Osteocyte (in vitro differentiated cells): ENCODE measurements around the gene BICDL2. TPM values are rescaled to one million over a fixed set of nuclear protein-coding genes. Genes with fewer than 3 reads are reported as not detected.
"Not testable (repeated sequence)": the region's sequence is repeated elsewhere in the genome, so short reads cannot be mapped to it uniquely, and the experiment has no call there.

Experiments used
- DNase-seq: peaks from one replicate; pipeline ENCODE4 v3.0.0; 2021; ENCODE audit warnings: mixed read lengths; ENCODE audit not compliant: unreplicated experiment; ENCODE audit errors: extremely low spot score
- H3K27ac Mint-ChIP-seq: one replicate; pipeline ENCODE4 v1.8.0; 2021; ENCODE audit warnings: mild to moderate bottlenecking, mixed read lengths; ENCODE audit not compliant: unreplicated experiment
- H3K27me3 Mint-ChIP-seq: one replicate; pipeline ENCODE4 v1.8.0; 2021; ENCODE audit warnings: mixed read lengths; ENCODE audit not compliant: unreplicated experiment
- H3K36me3 Mint-ChIP-seq: one replicate; pipeline ENCODE4 v1.8.0; 2021; ENCODE audit warnings: mixed read lengths; ENCODE audit not compliant: unreplicated experiment
- H3K4me1 Mint-ChIP-seq: one replicate; pipeline ENCODE4 v1.8.0; 2021; ENCODE audit warnings: mixed read lengths; ENCODE audit not compliant: unreplicated experiment
- H3K4me3 Mint-ChIP-seq: one replicate; pipeline ENCODE4 v1.8.0; 2021; ENCODE audit warnings: mild to moderate bottlenecking, moderate library complexity, mixed read lengths; ENCODE audit not compliant: unreplicated experiment
- H3K9me3 Mint-ChIP-seq: one replicate; pipeline ENCODE4 v1.8.0; 2021; ENCODE audit warnings: mixed read lengths; ENCODE audit not compliant: unreplicated experiment
- total RNA-seq: library from RNA; stranded (reverse); gene quantifications from 2 replicates; pipeline ENCODE4 v1.2.1, GENCODE V29; 2021
- TF ChIP-seq, protein P1 (sequence below): fragments of 200-600 bp; sonication (generic); IDR thresholded peaks from 2 replicates; pipeline ENCODE4 v1.5.0; 2021; ENCODE audit warnings: antibody characterized with exemption, mild to moderate bottlenecking, moderate library complexity

Gene BICDL2
- total RNA-seq, 1 donor from 2014 or later: not detected

DNA sequence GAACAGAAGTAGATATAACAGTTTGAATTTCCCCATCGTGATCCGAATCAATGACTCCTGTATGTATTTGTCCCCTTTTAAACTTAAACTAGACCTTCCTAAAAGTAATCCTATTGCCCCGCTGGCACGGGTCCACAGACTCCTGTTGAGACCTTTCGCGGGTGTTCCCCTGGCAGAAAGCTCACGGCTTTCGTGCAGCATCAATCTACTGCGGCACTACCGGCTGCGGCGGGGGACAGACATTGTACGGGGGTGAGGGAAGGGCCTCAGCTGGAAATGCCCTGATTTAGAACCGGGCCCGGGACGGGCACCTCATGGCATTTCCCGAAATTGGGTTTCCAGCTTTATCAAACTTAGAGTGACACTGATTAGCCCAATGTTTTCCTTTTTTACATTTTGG is 43.3 kb upstream of the BICDL2 start:
- H3K4me3 Mint-ChIP-seq: no peak overlapping the region
- no peak for DNase-seq
- H3K36me3 Mint-ChIP-seq: no peaks in the 10 kb centered on the region
- H3K4me1 Mint-ChIP-seq: no peaks in the 10 kb centered on the region
- TF ChIP-seq, protein P1, sequence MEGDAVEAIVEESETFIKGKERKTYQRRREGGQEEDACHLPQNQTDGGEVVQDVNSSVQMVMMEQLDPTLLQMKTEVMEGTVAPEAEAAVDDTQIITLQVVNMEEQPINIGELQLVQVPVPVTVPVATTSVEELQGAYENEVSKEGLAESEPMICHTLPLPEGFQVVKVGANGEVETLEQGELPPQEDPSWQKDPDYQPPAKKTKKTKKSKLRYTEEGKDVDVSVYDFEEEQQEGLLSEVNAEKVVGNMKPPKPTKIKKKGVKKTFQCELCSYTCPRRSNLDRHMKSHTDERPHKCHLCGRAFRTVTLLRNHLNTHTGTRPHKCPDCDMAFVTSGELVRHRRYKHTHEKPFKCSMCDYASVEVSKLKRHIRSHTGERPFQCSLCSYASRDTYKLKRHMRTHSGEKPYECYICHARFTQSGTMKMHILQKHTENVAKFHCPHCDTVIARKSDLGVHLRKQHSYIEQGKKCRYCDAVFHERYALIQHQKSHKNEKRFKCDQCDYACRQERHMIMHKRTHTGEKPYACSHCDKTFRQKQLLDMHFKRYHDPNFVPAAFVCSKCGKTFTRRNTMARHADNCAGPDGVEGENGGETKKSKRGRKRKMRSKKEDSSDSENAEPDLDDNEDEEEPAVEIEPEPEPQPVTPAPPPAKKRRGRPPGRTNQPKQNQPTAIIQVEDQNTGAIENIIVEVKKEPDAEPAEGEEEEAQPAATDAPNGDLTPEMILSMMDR: no peak
- H3K27ac Mint-ChIP-seq: no peak overlapping the region
- H3K9me3 Mint-ChIP-seq: no peaks in the 10 kb centered on the region
- H3K27me3 Mint-ChIP-seq: peaks cover 54% of the 10 kb centered on the region

DNA sequence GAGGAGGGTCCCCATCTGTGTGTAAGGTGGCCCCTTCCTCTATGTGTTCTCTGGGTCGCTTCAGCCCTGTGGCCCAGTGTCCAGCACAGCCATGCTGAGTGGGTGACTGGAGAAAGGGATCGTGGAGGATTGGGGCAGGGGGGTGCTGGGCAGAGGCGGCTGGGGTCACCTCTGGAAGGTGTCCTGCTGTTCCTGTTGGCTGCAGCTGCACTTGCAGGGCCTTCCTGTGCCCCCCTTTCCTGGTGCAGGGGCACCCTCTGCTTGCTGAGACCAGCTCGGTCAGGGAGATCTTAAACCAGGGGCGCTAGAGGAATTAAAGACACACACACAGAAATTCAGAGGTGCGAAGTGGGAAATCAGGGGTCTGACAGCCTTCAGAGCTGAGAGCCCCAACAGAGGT is 39.8 kb upstream of the BICDL2 start:
- no peaks in the 10 kb centered on the region for H3K4me1 Mint-ChIP-seq
- peaks cover 68% of the 10 kb centered on the region for H3K27me3 Mint-ChIP-seq
- TF ChIP-seq, protein P1: no peak
- no peak for DNase-seq
- no peaks in the 10 kb centered on the region for H3K36me3 Mint-ChIP-seq
- no peak overlapping the region for H3K4me3 Mint-ChIP-seq
- H3K9me3 Mint-ChIP-seq: no peaks in the 10 kb centered on the region
- no peak overlapping the region for H3K27ac Mint-ChIP-seq

DNA sequence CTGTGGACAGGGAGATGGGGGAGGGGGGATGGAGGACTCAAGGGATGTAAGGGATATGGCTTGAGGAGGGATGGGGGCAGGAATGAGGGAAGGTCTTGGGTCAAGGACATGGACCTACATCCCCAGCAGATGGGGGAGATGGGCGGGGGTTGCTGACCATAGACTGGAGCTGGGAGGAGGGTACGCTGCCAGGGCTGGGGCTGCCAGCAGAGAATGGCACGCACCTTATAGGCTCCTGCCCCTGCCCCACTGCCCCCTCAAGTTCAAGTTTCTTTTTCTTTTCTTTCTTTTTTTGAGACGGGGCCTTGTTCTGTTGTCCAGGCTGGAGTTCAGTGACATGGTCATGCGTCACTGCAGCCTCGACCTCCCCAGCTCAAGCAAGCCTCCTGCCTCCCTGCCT is 39.2 kb upstream of the BICDL2 start:
- H3K27ac Mint-ChIP-seq, H3K4me1 Mint-ChIP-seq, DNase-seq, H3K9me3 Mint-ChIP-seq, H3K4me3 Mint-ChIP-seq, H3K36me3 Mint-ChIP-seq: not testable (repeated sequence)
- H3K27me3 Mint-ChIP-seq: peaks cover 68% of the 10 kb centered on the region

DNA sequence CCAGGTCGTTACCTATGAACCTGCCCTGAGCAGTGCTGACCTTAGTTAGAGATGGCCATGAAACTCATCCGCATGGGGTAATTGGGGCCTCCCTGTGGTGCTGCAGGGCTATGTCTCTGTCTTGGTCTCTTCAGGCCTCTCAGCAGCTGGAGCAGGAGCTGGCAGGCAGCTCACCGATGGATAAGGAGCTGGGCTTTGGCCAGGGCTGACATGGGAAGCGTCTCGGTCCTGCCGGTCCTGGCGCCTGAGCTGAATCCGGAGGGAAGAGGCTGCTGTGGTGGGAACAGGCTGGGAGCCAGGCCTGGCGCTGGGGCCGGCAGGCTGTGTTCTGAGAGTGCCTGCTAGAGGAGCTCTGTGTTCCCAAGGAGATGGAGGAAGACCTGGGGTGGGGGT is 38.8 kb upstream of the BICDL2 start:
- no peak for DNase-seq
- Mint-ChIP-seq H3K4me1 (no peaks in the 10 kb centered on the region), H3K9me3 (no peaks in the 10 kb centered on the region)

DNA sequence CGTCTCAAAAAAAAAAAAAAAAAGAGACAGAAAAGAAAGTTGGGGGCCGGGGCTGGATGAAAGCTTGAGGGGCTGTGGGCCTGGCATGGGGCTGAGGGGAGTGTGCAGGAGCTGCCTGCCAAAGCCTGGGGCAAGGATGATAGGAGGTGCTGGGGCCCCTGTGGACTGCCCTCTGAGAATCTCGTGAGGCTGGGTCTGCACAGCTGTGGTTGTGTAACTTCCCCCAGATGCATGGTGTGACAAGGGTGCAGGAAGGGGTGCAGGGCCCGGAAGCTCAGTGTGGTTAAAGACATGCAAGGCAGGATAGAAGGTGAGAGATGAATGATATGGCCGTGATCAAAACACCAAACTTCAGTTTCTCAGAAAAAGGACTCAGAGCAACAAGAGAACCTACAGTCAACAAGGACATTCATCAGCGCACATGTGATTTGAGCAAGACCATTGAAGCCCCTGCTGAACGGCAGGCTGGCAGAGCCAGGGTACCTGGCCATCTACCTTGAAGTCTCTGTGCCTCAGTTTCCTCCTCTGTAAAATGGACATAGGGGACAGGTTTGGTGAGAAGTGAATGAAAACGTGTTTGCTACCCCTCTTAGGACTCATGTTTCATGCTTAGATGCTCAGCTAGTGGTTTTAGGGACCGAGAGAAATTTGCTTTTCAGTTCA is 38.2 kb upstream of the BICDL2 start:
- Mint-ChIP-seq H3K27me3 (peaks cover 60% of the 10 kb centered on the region), H3K27ac (no peak overlapping the region), H3K4me3 (no peak overlapping the region), H3K9me3 (no peaks in the 10 kb centered on the region), H3K36me3 (peaks cover 2% of the 10 kb centered on the region), H3K4me1 (no peaks in the 10 kb centered on the region)
- no peak for DNase-seq
- TF ChIP-seq, protein P1: no peak

More for the DNA sequence above, 38.8 kb upstream of the BICDL2 start:
- H3K27me3 Mint-ChIP-seq: peaks cover 64% of the 10 kb centered on the region
- H3K27ac Mint-ChIP-seq: no peak overlapping the region
- no peaks in the 10 kb centered on the region for H3K36me3 Mint-ChIP-seq
- no peak overlapping the region for H3K4me3 Mint-ChIP-seq
- TF ChIP-seq, protein P1: no peak
